ENCODE results near the gene TMUB2. TPM values are rescaled to one million over a fixed set of nuclear protein-coding genes. Genes with fewer than 3 reads are reported as not detected.
A peak's percentile ranks its signal among the peaks of the same experiment; 100 is the strongest.

The TMUB2 gene
- polyA plus RNA-seq, 1 of the 3 experiments (the other 2 are of a cell fraction): 49.5 TPM

DNA sequence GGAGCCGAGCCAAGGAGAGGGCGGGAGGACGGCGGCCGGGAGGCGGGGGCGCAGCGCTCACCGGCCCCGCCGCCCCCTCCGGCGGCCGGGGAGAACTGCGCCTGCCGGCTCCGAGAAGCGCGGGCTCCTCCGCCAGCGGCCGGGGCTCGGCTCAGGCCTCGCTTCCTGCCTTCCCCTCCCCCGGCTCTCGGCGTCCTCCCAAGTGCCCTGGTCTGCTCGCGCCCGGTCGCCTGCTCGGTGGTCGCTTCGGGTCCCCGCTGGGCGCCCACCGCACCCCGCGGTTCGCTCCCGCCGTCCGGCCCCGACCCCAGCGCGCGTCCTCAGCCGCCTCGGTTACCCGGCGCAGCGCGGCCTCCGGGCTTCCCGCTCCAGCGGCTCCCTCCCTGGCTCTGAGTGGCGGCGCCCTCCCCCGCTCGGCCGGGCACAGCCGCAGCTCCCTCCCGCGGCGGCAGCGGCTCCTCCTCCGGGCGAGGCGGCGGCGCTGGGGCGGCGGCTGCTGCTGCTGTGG lies 32.4 kb downstream of the TMUB2 start:
- Histone ChIP-seq H3K9me2 (no peaks in the 10 kb centered on the region), H4K20me1 (ENCODE audit: insufficient read depth) (peaks cover 28% of the 10 kb centered on the region), H3K36me3 (replicated peaks in 1 of 2; ENCODE audit: control insufficient read depth in 1 of 2, insufficient read depth in 2 of 2, low read length in 1 of 2) (peaks cover 31% of the 10 kb centered on the region in 2 experiments), H3K4me3 (ENCODE audit: low read depth in 2 of 2, low read length in 1 of 2) (peak overlapping the region; percentile 70 to 91), H3F3A (replicated peaks; ENCODE audit: insufficient read depth) (peaks cover 35% of the 10 kb centered on the region), H3K27me3 (ENCODE audit: insufficient read depth) (no peaks in the 10 kb centered on the region), H3K9me3 (no peaks in the 10 kb centered on the region), H2AFZ (ENCODE audit: low read depth) (no peak overlapping the region), H3K79me2 (ENCODE audit: insufficient read depth) (peaks cover 54% of the 10 kb centered on the region), H3K4me1 (ENCODE audit: control insufficient read depth in 1 of 2, insufficient read depth in 2 of 2, low read depth in 1 of 2, low read length in 1 of 2) (peaks cover 25 to 30% of the 10 kb centered on the region in 2 experiments), H3K4me2 (peak overlapping the region; percentile 69; the same call in 1 of the 2 replicates), H3K9ac (peak overlapping the region; percentile 93), H3K27ac (ENCODE audit: low read depth in 2 of 2, low read length in 1 of 2) (peak overlapping the region; percentile 84 to 97)
- CTCF ChIA-PET: interaction anchor here (0.9 to 5.7 kb wide), 10 partner anchors 9 to 126 kb away, joined by 3 to 61 read pairs (median 6); partner anchors contain the start of genes ATXN7L3, GRN and RUNDC3A
- WGBS (ENCODE audit: low lambda C conversion rate): no CpG with 5 or more reads among the region's 73 CpGs
- POLR2A ChIA-PET: interaction anchor here (0.8 to 2.9 kb wide), 3 partner anchors 19 to 108 kb away, joined by 3 to 14 read pairs (median 6); partner anchors contain the start of gene ATXN7L3
- peak; percentile 85 for DNase-seq
- TF ChIP-seq, protein P1, sequence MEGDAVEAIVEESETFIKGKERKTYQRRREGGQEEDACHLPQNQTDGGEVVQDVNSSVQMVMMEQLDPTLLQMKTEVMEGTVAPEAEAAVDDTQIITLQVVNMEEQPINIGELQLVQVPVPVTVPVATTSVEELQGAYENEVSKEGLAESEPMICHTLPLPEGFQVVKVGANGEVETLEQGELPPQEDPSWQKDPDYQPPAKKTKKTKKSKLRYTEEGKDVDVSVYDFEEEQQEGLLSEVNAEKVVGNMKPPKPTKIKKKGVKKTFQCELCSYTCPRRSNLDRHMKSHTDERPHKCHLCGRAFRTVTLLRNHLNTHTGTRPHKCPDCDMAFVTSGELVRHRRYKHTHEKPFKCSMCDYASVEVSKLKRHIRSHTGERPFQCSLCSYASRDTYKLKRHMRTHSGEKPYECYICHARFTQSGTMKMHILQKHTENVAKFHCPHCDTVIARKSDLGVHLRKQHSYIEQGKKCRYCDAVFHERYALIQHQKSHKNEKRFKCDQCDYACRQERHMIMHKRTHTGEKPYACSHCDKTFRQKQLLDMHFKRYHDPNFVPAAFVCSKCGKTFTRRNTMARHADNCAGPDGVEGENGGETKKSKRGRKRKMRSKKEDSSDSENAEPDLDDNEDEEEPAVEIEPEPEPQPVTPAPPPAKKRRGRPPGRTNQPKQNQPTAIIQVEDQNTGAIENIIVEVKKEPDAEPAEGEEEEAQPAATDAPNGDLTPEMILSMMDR (IDR thresholded peaks at IDR 0.05): peak; percentile 28; the same call in 1 of the 2 replicates
- no peak for TF ChIP-seq POLR2AphosphoS5 (IDR thresholded peaks at IDR 0.05; ENCODE audit: low read depth, low read length)
- TF ChIP-seq, protein P2, sequence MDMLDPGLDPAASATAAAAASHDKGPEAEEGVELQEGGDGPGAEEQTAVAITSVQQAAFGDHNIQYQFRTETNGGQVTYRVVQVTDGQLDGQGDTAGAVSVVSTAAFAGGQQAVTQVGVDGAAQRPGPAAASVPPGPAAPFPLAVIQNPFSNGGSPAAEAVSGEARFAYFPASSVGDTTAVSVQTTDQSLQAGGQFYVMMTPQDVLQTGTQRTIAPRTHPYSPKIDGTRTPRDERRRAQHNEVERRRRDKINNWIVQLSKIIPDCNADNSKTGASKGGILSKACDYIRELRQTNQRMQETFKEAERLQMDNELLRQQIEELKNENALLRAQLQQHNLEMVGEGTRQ (IDR thresholded peaks at IDR 0.05; ENCODE audit: borderline replicate concordance, low read depth, low read length): no peak

DNA sequence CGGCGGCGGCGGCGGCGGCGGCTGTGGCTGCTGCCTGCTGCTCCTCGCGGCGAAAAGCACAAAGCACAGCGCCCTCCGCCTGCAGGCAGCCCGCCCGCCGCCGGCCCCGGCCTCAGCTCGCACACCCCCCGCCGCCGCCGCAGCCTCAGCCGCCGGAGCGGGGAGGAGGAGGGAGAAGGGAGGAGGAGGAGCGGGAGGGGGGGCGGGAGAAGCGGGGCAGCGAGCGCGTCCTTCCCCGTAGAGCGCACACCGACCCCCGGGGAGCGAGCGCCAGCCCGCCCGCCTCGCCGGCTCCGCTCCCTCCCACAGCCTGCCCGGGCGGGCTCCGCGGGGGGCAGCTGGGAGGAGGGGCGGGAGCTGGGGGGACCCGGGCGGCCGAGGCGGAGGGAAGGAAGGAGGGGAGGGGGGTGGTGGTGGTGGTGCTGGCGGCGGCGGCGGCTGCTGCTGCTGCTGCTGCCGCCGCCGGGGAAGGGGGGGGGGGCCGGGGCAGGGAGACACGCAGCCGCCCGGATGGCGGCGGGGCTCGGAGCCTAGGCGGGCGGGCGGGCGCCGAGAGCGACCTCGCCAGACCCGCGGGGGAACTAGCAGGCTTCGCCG lies 32.9 kb downstream of the TMUB2 start, which contains the start of gene UBTF:
Gene UBTF, minus strand, starts transcription at position 60 of the 597 bp plus-strand sequence. CDS start 1,446 bp downstream, outside the sequence.
- Histone ChIP-seq H3K27me3 (ENCODE audit: insufficient read depth) (no peaks in the 10 kb centered on the region), H4K20me1 (ENCODE audit: insufficient read depth) (peaks cover 22% of the 10 kb centered on the region), H3K9me2 (no peaks in the 10 kb centered on the region), H3K4me1 (ENCODE audit: control insufficient read depth in 1 of 2, insufficient read depth in 2 of 2, low read depth in 1 of 2, low read length in 1 of 2) (peaks cover 25 to 30% of the 10 kb centered on the region in 2 experiments), H3K36me3 (replicated peaks in 1 of 2; ENCODE audit: control insufficient read depth in 1 of 2, insufficient read depth in 2 of 2, low read length in 1 of 2) (peaks cover 26% of the 10 kb centered on the region in 2 experiments), H3F3A (replicated peaks; ENCODE audit: insufficient read depth) (peaks cover 38% of the 10 kb centered on the region), H3K4me2 (peak within 1 kb of the TSS; percentile 95), H3K4me3 (ENCODE audit: low read depth in 2 of 2, low read length in 1 of 2) (peak within 1 kb of the TSS; percentile 91 to 93), H3K9ac (peak within 1 kb of the TSS; percentile 97), H3K79me2 (ENCODE audit: insufficient read depth) (peaks cover 53% of the 10 kb centered on the region), H2AFZ (ENCODE audit: low read depth) (no peak within 1 kb of the TSS), H3K9me3 (no peaks in the 10 kb centered on the region), H3K27ac (ENCODE audit: low read depth in 2 of 2, low read length in 1 of 2) (peak within 1 kb of the TSS; percentile 84 to 97)
- TF ChIP-seq POLR2AphosphoS5 (IDR thresholded peaks at IDR 0.05; ENCODE audit: low read depth, low read length) (peak; percentile 19; the same call in 1 of the 2 replicates), EP300 (IDR thresholded peaks at IDR 0.05; ENCODE audit: borderline replicate concordance in 1 of 2, low read depth in 1 of 2, low read length in 1 of 2) (0 out of 4 replicates have a peak, but pooled peaks of 1 of the 2 experiments have one; percentile 6), RCOR1 (IDR thresholded peaks at IDR 0.05; ENCODE audit: low read length) (no peak)
- TF ChIP-seq, protein P3, sequence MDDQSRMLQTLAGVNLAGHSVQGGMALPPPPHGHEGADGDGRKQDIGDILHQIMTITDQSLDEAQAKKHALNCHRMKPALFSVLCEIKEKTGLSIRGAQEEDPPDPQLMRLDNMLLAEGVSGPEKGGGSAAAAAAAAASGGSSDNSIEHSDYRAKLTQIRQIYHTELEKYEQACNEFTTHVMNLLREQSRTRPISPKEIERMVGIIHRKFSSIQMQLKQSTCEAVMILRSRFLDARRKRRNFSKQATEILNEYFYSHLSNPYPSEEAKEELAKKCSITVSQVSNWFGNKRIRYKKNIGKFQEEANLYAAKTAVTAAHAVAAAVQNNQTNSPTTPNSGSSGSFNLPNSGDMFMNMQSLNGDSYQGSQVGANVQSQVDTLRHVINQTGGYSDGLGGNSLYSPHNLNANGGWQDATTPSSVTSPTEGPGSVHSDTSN (IDR thresholded peaks at IDR 0.05): 0 out of 2 replicates have a peak, but pooled peaks have one; percentile 13
- ChIA-PET CTCF (interaction anchor here (0.9 to 5.7 kb wide), 11 partner anchors 10 to 131 kb away, joined by 3 to 61 read pairs (median 4); partner anchors contain the start of genes ATXN7L3, GRN and RUNDC3A), POLR2A (interaction anchor here (0.6 to 2.9 kb wide), 6 partner anchors 16 to 111 kb away, joined by 3 to 14 read pairs (median 4); partner anchors contain the start of genes ATXN7L3 and RUNDC3A)
- peak; percentile 81 for DNase-seq
- WGBS (ENCODE audit: low lambda C conversion rate): 3% methylated on average over 13 of the region's 76 CpGs
